HEK293 (cell line): ENCODE data around the gene SLC5A1.

Experiments
- YY1 ChIP-seq: fragments of 450-650 bp; formaldehyde crosslinking; IDR thresholded peaks from 2 replicates; pipeline ENCODE4 v1.5.1; 2018; ENCODE audit warnings: missing biosample characterization, missing genetic modification characterization
- ZBTB8A ChIP-seq: fragments of 450-650 bp; formaldehyde crosslinking; IDR thresholded peaks from 2 replicates; pipeline ENCODE4 v1.5.1; 2016; ENCODE audit warnings: missing biosample characterization, missing genetic modification characterization
- TF ChIP-seq, protein P1 (sequence below): IDR thresholded peaks from 2 replicates; pipeline ENCODE4 v1.6.1; 2011; ENCODE audit warnings: mild to moderate bottlenecking, low read depth, low read length, borderline replicate concordance

DNA sequence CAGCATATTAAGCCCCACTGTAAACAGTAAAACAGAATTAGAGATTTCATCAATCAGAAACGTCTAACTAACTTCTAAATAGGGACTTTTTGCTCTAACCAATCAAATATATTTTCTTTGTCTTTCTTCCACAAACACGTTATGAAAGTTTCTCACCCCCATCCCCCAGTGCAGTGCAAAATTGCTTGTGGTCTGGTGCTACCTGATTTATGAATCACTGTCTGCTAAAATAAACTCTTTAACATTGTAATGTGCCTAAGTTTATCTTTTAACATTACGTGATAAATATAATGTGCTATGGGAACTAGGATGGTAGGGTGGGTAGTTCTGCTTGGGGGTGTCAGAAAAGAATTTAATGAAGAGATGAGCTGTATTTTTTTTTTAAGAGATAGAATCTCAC is 47.3 kb upstream of the SLC5A1 start:
- TF ChIP-seq ZBTB8A (tag by site-specific recombination) (no peak), YY1 (tag by site-specific recombination) (no peak)
- TF ChIP-seq, protein P1, sequence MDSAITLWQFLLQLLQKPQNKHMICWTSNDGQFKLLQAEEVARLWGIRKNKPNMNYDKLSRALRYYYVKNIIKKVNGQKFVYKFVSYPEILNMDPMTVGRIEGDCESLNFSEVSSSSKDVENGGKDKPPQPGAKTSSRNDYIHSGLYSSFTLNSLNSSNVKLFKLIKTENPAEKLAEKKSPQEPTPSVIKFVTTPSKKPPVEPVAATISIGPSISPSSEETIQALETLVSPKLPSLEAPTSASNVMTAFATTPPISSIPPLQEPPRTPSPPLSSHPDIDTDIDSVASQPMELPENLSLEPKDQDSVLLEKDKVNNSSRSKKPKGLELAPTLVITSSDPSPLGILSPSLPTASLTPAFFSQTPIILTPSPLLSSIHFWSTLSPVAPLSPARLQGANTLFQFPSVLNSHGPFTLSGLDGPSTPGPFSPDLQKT, result no peak
